Measurements from ENCODE around the gene EXOC6B. TPM values are rescaled to one million over a fixed set of nuclear protein-coding genes. Genes with fewer than 3 reads are reported as not detected.
"Not testable (repeated sequence)": the region's sequence is repeated elsewhere in the genome, so short reads cannot be mapped to it uniquely, and the experiment has no call there.

The EXOC6B gene
- total RNA-seq, 4 donors from 2014 or later, result 21.0 to 57.7 (median 36.1) TPM

- DNase-seq, result no peak
- intact Hi-C loops (cut with DNase I), result no loop called here
- Histone ChIP-seq H3K27ac (no peak overlapping the region), H3K9me3 (no peaks in the 10 kb centered on the region), H3K4me3 (no peak overlapping the region), H3K36me3 (no peaks in the 10 kb centered on the region), H3K27me3 (no peaks in the 10 kb centered on the region), H3K4me1 (no peaks in the 10 kb centered on the region)
- TF ChIP-seq POLR2A (IDR thresholded peaks at IDR 0.05) (no peak), CTCF (IDR thresholded peaks at IDR 0.05) (no peak)
- 60 to 61% methylated on average over 2 of the region's 2 CpGs for WGBS, 2 donors
Measured at GRCh38 chr2:72539071-72539552, 286.7 kb downstream of the EXOC6B start.

- H3K4me1 ChIP-seq, result peaks cover 0 to 4% (median 0%) of the 10 kb centered on the region in 3 donors
- no peak overlapping the region for H3K27ac ChIP-seq
- 93 to 94% methylated on average over 2 of the region's 2 CpGs for WGBS, 2 donors
- no peaks in the 10 kb centered on the region for H3K9me3 ChIP-seq
- DNase-seq, result no peak
- no peak overlapping the region for H3K4me3 ChIP-seq
- no peaks in the 10 kb centered on the region for H3K36me3 ChIP-seq
- intact Hi-C loops (cut with DNase I), result no loop called here
- TF ChIP-seq POLR2A (IDR thresholded peaks at IDR 0.05) (no peak), CTCF (IDR thresholded peaks at IDR 0.05) (no peak)
- H3K27me3 ChIP-seq, result no peaks in the 10 kb centered on the region
Measured at GRCh38 chr2:72538486-72538885, 287.3 kb downstream of the EXOC6B start.

- H3K27ac ChIP-seq; H3K9me3 ChIP-seq; H3K4me3 ChIP-seq; H3K27me3 ChIP-seq; intact Hi-C loops (cut with DNase I); H3K36me3 ChIP-seq; DNase-seq: not testable (repeated sequence)
- peaks cover 0 to 11% (median 0%) of the 10 kb centered on the region in 3 donors for H3K4me1 ChIP-seq
- WGBS, 2 donors, result 86 to 90% methylated on average over 8 of the region's 8 CpGs
Measured at GRCh38 chr2:72535586-72535985, 290.2 kb downstream of the EXOC6B start.

GRCh38 chr2:72533765-72534164 lies 292.1 kb downstream of the EXOC6B start:
- no peaks in the 10 kb centered on the region for H3K27me3 ChIP-seq
- H3K4me3 ChIP-seq, result no peak overlapping the region
- no peaks in the 10 kb centered on the region for H3K36me3 ChIP-seq
- H3K27ac ChIP-seq, result no peak overlapping the region
- DNase-seq, result no peak
- intact Hi-C loops (cut with DNase I), result no loop called here
- TF ChIP-seq POLR2A (IDR thresholded peaks at IDR 0.05), result no peak
- no peak for TF ChIP-seq CTCF (IDR thresholded peaks at IDR 0.05)
- 53 to 62% methylated on average over 1 of the region's 1 CpG for WGBS, 2 donors
- H3K4me1 ChIP-seq, result peaks cover 0 to 11% (median 0%) of the 10 kb centered on the region in 3 donors
- H3K9me3 ChIP-seq, result no peaks in the 10 kb centered on the region

- intact Hi-C loops (cut with DNase I), result no loop called here
- Histone ChIP-seq H3K9me3 (no peaks in the 10 kb centered on the region), H3K4me3 (no peak overlapping the region), H3K36me3 (no peaks in the 10 kb centered on the region), H3K27me3 (no peaks in the 10 kb centered on the region), H3K4me1 (no peaks in the 10 kb centered on the region), H3K27ac (no peak overlapping the region)
- no peak for DNase-seq
- TF ChIP-seq POLR2A (IDR thresholded peaks at IDR 0.05), result no peak
- no peak for TF ChIP-seq CTCF (IDR thresholded peaks at IDR 0.05)
- 87 to 91% methylated on average over 1 of the region's 1 CpG for WGBS, 2 donors
Measured at GRCh38 chr2:72527424-72527823, 298.4 kb downstream of the EXOC6B start.

- Histone ChIP-seq H3K36me3 (no peaks in the 10 kb centered on the region), H3K4me1 (no peaks in the 10 kb centered on the region), H3K9me3 (no peaks in the 10 kb centered on the region), H3K27ac (no peak overlapping the region), H3K27me3 (no peaks in the 10 kb centered on the region), H3K4me3 (no peak overlapping the region)
- no peak for DNase-seq
- whole genome bisulfite sequencing, 2 donors, result 94 to 95% methylated on average over 1 of the region's 1 CpG
- TF ChIP-seq POLR2A (IDR thresholded peaks at IDR 0.05) (no peak), CTCF (IDR thresholded peaks at IDR 0.05) (no peak)
- intact Hi-C loops (cut with DNase I), result no loop called here
Measured at GRCh38 chr2:72526623-72527022, 299.2 kb downstream of the EXOC6B start.

Data from esophagus squamous epithelium (tissue), 5 donors.